Measurements from ENCODE around the gene RAP1GAP2. TPM values are rescaled to one million over a fixed set of nuclear protein-coding genes. Genes with fewer than 3 reads are reported as not detected.

Gene RAP1GAP2
- polyA plus RNA-seq, 3 donors = 1.5 to 48.4 (median 6.1) TPM

GRCh38 chr17:2902546-2902945 lies 106.3 kb downstream of the RAP1GAP2 start:
- Histone ChIP-seq H3K9me3 (replicated peaks in 1 of 2; ENCODE audit: control insufficient read depth in 1 of 2, insufficient read depth in 1 of 2, low read length in 2 of 2) (peaks cover 0 to 5% of the 10 kb centered on the region in 2 donors), H2AFZ (ENCODE audit: insufficient read depth, low read depth, low read length, poor library complexity, severe bottlenecking) (no peak overlapping the region), H3K4me3 (replicated peaks in 1 of 3; ENCODE audit: low read depth in 2 of 3, low read length in 3 of 3) (no peak overlapping the region), H3K4me2 (replicated peaks; ENCODE audit: extremely low read depth, low read length, poor library complexity, severe bottlenecking) (no peak overlapping the region), H3K27ac (ENCODE audit: low read depth in 1 of 2, low read length in 2 of 2) (no peak overlapping the region), H4K20me1 (ENCODE audit: insufficient read depth, low read length) (peaks cover 98% of the 10 kb centered on the region), H3K36me3 (replicated peaks in 1 of 2; ENCODE audit: control insufficient read depth in 1 of 2, insufficient read depth in 2 of 2, low read length in 2 of 2) (peaks cover 37 to 66% of the 10 kb centered on the region in 2 donors), H3K79me2 (ENCODE audit: insufficient read depth, low read length) (peaks cover 50% of the 10 kb centered on the region), H3K9ac (ENCODE audit: insufficient read depth, low read length, poor library complexity, severe bottlenecking) (no peak overlapping the region), H3K4me1 (ENCODE audit: control insufficient read depth in 1 of 2, insufficient read depth in 2 of 2, low read length in 2 of 2) (no peaks in the 10 kb centered on the region), H3K27me3 (ENCODE audit: control insufficient read depth in 2 of 2, insufficient read depth in 2 of 2, low read length in 2 of 2) (no peaks in the 10 kb centered on the region)
- peaks cover 0 to 7% (median 5%) of the 10 kb centered on the region in 7 donors for H3K9me3 Mint-ChIP-seq
- H3K4me3 Mint-ChIP-seq = no peak overlapping the region
- peak overlapping the region in 1 of 7 donors; percentile 26 for H3K27ac Mint-ChIP-seq
- H3K36me3 Mint-ChIP-seq = peaks cover 36 to 63% of the 10 kb centered on the region in 2 donors
- TF ChIP-seq CTCF (IDR thresholded peaks at IDR 0.05) = no peak
- H3K27me3 Mint-ChIP-seq (ENCODE audit: low read depth in 3 of 3) = peaks cover 0 to 8% (median 4%) of the 10 kb centered on the region in 3 donors
- WGBS (ENCODE audit: insufficient coverage) = 98% methylated on average over 6 of the region's 9 CpGs
- DNase-seq = no peak
- peaks cover 15% of the 10 kb centered on the region for H3K4me1 Mint-ChIP-seq
- intact Hi-C loops (cut with micrococcal nuclease) = no loop called here

- Mint-ChIP-seq H3K27ac (peak overlapping the region in 1 of 7 donors; percentile 55), H3K4me1 (peaks cover 15% of the 10 kb centered on the region), H3K4me3 (no peak overlapping the region), H3K27me3 (ENCODE audit: low read depth in 3 of 3) (peaks cover 0 to 7% (median 4%) of the 10 kb centered on the region in 3 donors), H3K36me3 (peaks cover 44 to 69% of the 10 kb centered on the region in 2 donors), H3K9me3 (peaks cover 0 to 7% (median 5%) of the 10 kb centered on the region in 7 donors)
- WGBS (ENCODE audit: insufficient coverage) = 89% methylated on average over 5 of the region's 8 CpGs
- peaks cover 98% of the 10 kb centered on the region for H4K20me1 ChIP-seq (ENCODE audit: insufficient read depth, low read length)
- peaks cover 48% of the 10 kb centered on the region for H3K79me2 ChIP-seq (ENCODE audit: insufficient read depth, low read length)
- H3K27me3 ChIP-seq (ENCODE audit: control insufficient read depth in 2 of 2, insufficient read depth in 2 of 2, low read length in 2 of 2) = no peaks in the 10 kb centered on the region
- TF ChIP-seq CTCF (IDR thresholded peaks at IDR 0.05) = no peak
- H3K4me2 ChIP-seq (replicated peaks; ENCODE audit: extremely low read depth, low read length, poor library complexity, severe bottlenecking) = no peak overlapping the region
- intact Hi-C loops (cut with micrococcal nuclease) = no loop called here
- no peak overlapping the region for H3K9ac ChIP-seq (ENCODE audit: insufficient read depth, low read length, poor library complexity, severe bottlenecking)
- no peaks in the 10 kb centered on the region for H3K4me1 ChIP-seq (ENCODE audit: control insufficient read depth in 1 of 2, insufficient read depth in 2 of 2, low read length in 2 of 2)
- no peak overlapping the region for H3K27ac ChIP-seq (ENCODE audit: low read depth in 1 of 2, low read length in 2 of 2)
- no peak overlapping the region for H2AFZ ChIP-seq (ENCODE audit: insufficient read depth, low read depth, low read length, poor library complexity, severe bottlenecking)
- DNase-seq = no peak
- peaks cover 0 to 5% of the 10 kb centered on the region in 2 donors for H3K9me3 ChIP-seq (replicated peaks in 1 of 2; ENCODE audit: control insufficient read depth in 1 of 2, insufficient read depth in 1 of 2, low read length in 2 of 2)
- peaks cover 44 to 69% of the 10 kb centered on the region in 2 donors for H3K36me3 ChIP-seq (replicated peaks in 1 of 2; ENCODE audit: control insufficient read depth in 1 of 2, insufficient read depth in 2 of 2, low read length in 2 of 2)
- H3K4me3 ChIP-seq (replicated peaks in 1 of 3; ENCODE audit: low read depth in 2 of 3, low read length in 3 of 3) = no peak overlapping the region
Measured at GRCh38 chr17:2903193-2903974, 107.1 kb downstream of the RAP1GAP2 start.

All from CD14-positive monocyte (primary cell).